AG04449 (cell line): Measurements from ENCODE around the gene SLC23A2.

Experiments used
- CTCF ChIA-PET: fragments of 350-600 bp; formaldehyde crosslinking; extraction: SDS; loops from one replicate; lab custom pipeline; 2021; ENCODE audit warnings: antibody characterized with exemption; lab: Yijun Ruan, JAX
- POLR2A ChIA-PET: fragments of 400-600, 350-600 bp; formaldehyde crosslinking; extraction: SDS; loops from one replicate; lab custom pipeline; 2020; ENCODE audit warnings: antibody characterized with exemption, inconsistent platforms; lab: Yijun Ruan, JAX
- DNase-seq: peaks from one replicate; pipeline ENCODE4 v3.0.0-alpha.2; 2010; ENCODE audit warnings: low read depth, low spot score
- H3K4me3 ChIP-seq: 2 replicates; pipeline ENCODE4 v1.5.1; 2011; ENCODE audit warnings: low read depth, mild to moderate bottlenecking, control low read depth, low read length
- TF ChIP-seq, protein P1 (sequence below): IDR thresholded peaks from one replicate; pipeline ENCODE4 v1.5.1; 2011; ENCODE audit warnings: mild to moderate bottlenecking, moderate library complexity, low read length, control low read depth, inconsistent platforms; ENCODE audit not compliant: insufficient read depth; ENCODE audit errors: missing control alignments

The SLC23A2 gene

DNA sequence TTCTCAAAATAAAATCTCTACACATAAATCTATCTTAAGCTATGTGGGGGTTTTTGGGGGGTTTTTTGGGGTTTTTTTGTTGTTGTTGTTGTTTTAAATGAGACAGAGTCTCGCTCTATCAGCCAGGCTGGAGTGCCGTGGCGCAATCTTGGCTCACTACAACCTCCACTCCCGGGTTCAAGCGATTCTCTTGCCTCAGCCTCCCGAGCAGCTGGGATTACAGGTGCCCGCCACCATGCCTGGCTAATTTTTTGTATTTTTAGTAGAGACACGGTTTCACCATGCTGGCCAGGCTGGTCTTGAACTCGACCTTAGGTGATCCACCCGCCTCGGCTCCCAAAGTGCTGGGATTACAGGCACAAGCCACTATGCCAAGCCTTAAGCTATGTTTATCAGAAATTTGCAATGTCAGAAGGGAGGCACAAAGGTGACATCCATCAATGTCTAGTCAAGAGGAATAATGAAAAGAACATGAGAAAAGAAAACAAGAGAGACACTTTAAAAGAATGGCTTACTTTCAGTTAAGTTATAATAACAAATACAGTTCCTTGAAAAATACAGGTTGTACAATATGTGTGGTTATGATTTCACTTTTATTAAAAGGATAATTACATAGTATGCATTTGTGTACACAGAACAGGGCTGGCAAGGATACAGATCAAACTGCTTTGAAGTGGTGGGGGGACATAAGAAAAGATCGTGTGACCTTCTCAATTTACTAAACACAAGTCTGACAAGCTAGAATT lies 28.6 kb downstream of the SLC23A2 start:
- TF ChIP-seq, protein P1, sequence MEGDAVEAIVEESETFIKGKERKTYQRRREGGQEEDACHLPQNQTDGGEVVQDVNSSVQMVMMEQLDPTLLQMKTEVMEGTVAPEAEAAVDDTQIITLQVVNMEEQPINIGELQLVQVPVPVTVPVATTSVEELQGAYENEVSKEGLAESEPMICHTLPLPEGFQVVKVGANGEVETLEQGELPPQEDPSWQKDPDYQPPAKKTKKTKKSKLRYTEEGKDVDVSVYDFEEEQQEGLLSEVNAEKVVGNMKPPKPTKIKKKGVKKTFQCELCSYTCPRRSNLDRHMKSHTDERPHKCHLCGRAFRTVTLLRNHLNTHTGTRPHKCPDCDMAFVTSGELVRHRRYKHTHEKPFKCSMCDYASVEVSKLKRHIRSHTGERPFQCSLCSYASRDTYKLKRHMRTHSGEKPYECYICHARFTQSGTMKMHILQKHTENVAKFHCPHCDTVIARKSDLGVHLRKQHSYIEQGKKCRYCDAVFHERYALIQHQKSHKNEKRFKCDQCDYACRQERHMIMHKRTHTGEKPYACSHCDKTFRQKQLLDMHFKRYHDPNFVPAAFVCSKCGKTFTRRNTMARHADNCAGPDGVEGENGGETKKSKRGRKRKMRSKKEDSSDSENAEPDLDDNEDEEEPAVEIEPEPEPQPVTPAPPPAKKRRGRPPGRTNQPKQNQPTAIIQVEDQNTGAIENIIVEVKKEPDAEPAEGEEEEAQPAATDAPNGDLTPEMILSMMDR: no peak
- ChIA-PET CTCF (interaction anchor here (0.6 to 2.1 kb wide), 6 partner anchors 11 to 232 kb away, joined by 3 to 9 read pairs (median 4); no protein-coding TSS in a partner anchor), POLR2A (no interaction called here)
- DNase-seq: no peak
- no peak overlapping the region for H3K4me3 ChIP-seq

DNA sequence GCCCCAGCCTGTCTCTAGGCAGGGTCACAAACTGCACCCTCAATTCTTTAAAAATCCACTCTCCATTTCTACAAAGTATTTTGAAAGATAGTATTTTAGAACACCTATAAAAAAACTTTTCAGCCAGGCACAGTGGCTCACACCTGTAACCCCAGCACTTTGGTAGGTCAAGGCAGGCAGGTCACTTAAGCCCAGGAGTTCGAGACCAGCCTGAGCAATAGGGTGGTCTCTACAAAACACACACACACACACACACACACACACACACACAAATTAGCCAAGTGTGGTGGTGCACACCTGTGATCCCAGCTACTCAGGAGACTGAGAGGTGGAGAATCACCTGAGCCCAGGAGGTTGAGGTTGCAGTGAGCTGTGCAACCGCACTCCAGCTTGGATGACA lies 30.2 kb downstream of the SLC23A2 start:
- CTCF ChIA-PET: interaction anchor here (1.5 to 3.8 kb wide), 2 partner anchors 11 to 15 kb away, joined by 3 to 14 read pairs; no protein-coding TSS in a partner anchor
- POLR2A ChIA-PET: no interaction called here
- no peak overlapping the region for H3K4me3 ChIP-seq
- TF ChIP-seq, protein P1: no peak
- DNase-seq: no peak

DNA sequence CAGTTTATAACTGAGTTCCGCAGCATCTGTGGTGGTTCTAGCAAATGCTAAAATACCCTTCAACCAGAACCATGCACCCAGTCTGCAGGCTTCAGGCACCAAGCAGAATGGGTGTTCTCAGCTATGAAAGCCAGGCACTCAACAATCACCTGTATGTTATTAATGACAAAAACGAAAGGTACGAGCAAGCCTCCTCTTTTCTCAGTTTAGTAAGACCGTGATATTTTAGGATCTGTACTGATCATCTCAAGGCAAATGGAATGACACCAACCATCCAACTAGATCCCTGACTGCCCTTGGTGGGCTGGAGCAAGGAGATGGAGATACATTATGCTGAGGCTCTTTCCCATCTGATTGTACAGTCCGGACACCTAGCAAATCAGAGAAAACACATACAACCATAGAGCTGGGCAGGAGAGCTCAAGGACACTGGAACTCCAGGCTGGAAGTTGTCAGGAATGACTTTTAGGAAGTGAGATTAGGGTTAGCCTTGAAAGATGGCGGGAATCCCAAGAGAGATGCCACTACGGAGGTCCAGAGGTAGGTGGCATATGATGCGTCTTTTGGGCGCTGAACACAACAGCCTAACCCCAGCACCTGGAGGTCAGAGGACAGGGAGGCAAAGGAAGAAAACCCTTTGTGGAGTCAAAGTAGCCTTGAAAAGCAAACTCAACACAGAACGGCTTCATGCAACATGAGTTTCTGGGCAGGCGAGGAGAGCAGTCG lies 33.4 kb downstream of the SLC23A2 start:
- POLR2A ChIA-PET: no interaction called here
- DNase-seq: no peak
- TF ChIP-seq, protein P1: no peak
- no peak overlapping the region for H3K4me3 ChIP-seq
- CTCF ChIA-PET: interaction anchor here (1.6 to 4.3 kb wide), 4 partner anchors 10 to 133 kb away, joined by 4 to 46 read pairs (median 10); no protein-coding TSS in a partner anchor

DNA sequence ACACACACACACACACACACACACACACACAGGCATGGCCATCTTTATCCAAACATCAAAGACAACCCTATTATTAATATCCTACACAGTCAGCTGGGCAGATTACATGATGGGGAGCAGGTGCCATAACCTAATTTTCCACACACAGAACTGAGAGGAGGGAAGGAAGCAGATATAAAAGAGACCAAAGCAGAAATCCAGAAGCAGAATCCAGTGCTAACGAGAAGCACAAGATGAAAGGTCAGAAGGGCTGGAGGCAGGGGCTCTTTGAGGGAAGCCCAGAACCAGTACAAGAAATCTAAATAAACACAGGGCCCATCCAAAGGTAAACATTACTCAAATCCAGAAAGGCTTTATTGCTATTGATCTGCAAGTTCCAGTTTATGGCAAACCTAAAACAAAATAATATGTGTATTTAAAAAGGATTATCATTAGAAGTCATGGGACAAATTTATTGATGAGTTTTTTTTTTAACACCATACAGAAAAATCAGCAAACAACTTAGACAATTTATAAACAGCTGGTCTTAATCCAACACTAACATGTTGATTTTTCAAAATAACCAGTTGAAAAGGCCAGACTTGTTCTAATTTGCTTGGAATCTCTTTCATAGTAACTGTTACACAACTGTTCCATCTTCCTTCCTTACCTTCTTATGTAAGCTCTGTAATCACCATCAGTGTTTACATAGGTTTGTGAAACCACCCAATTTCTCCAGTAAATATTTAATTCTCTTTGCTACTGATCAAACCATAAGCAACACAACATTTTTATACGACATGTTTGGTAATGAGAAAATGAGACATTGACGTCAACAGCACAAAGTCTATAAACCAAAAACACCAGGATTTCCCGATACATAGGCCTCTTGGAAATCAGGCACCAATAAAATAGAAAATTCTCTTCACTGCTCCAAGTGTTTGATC lies 34.2 kb downstream of the SLC23A2 start:
- TF ChIP-seq, protein P1: no peak
- DNase-seq: no peak
- CTCF ChIA-PET: interaction anchor here (1.1 to 4.3 kb wide), 5 partner anchors 9 to 226 kb away, joined by 3 to 46 read pairs (median 4); no protein-coding TSS in a partner anchor
- no peak overlapping the region for H3K4me3 ChIP-seq
- POLR2A ChIA-PET: no interaction called here

DNA sequence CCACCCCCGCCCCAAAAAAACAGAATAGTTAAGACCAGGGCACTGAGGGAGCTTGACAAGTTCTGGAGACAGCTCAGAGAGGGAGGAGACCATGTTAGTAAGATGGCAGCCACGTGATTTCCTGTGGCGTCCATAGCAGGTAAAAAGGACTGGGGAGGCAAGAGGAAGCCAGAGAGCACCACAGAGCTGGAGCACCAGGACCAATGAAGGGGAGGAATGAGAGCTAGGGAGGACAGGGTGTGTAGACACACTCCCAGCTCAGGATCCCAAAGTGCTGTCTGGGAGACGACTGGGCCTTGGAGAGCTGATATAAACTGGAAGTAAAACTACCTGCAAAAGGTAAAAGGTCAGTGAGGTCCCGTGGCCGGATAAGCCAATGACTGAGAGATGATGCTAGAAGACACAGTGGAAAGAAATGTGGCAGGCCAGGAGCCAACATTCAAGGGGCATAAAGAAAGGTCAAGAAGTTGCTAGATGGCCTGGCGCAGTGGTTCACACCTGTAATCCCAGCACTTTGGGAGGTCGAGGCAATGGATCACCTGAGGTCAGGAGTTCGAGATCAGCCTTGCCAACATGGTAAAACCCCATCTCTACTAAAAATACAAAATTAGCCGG lies 39.0 kb downstream of the SLC23A2 start:
- TF ChIP-seq, protein P1: no peak
- ChIA-PET CTCF (interaction anchor here (3.3 kb wide), 1 partner anchor 138 kb away, joined by 10 read pairs; no protein-coding TSS in a partner anchor), POLR2A (interaction anchor here (0.6 kb wide), 1 partner anchor 19 kb away, joined by 3 read pairs; no protein-coding TSS in a partner anchor)
- DNase-seq: no peak
- no peak overlapping the region for H3K4me3 ChIP-seq
